HepG2 (cell line): Measurements from ENCODE around the gene HYI. TPM values are rescaled to one million over a fixed set of nuclear protein-coding genes. Genes with fewer than 3 reads are reported as not detected.
"Not testable (repeated sequence)": the region's sequence is repeated elsewhere in the genome, so short reads cannot be mapped to it uniquely, and the experiment has no call there.

ENCODE experiments used
- ATAC-seq: fragments of 200-7000 bp; cut with Tn5 transposase; 3 replicates; pipeline ENCODE4 v1.9.1; 2020; ENCODE audit warnings: mild to moderate bottlenecking, moderate library complexity
- Bru-seq: library from RNA; stranded (reverse); fragments of 400-500 nt; gene quantifications from one replicate; lab custom pipeline; 2021; lab: Mats Ljungman, UMichigan
- BruChase-seq, 2 experiments: library from RNA; stranded (reverse); fragments of 400-500 nt; gene quantifications; one replicate each; lab custom pipeline; 2021; lab: Mats Ljungman, UMichigan
- BruUV-seq: library from RNA; stranded (reverse); fragments of 400-500 nt; replicated peaks from 2 replicates; lab custom pipeline; 2021; lab: Mats Ljungman, UMichigan
- CTCF ChIA-PET: fragments of 300-600 bp; formaldehyde crosslinking; extraction: SDS; loops from one replicate; lab custom pipeline; 2021; ENCODE audit warnings: low total read pairs, inconsistent platforms, low intra/inter-chr PET ratio; lab: Yijun Ruan, JAX
- POLR2A ChIA-PET: fragments of 350-600 bp; sonication (Branson Sonifier 250); formaldehyde crosslinking; loops from one replicate; lab custom pipeline; 2020; ENCODE audit warnings: antibody characterized with exemption, inconsistent platforms; lab: Yijun Ruan, JAX
- DNase-seq: peaks from one replicate; pipeline ENCODE4 v3.0.0-alpha.2; 2015; ENCODE audit warnings: low spot score
- FAIRE-seq: peaks from 3 replicates; lab custom pipeline; 2011; peaks lifted over from hg19 to GRCh38; lab: Jason Lieb, UNC
- H2AFZ ChIP-seq: one replicate; pipeline ENCODE4 v1.6.1; 2011; ENCODE audit warnings: low read length, inconsistent platforms
- H3K27ac ChIP-seq: fragments of 300-600 bp; 3 replicates; pipeline ENCODE4 v1.8.0; 2011; ENCODE audit warnings: mixed run types, mild to moderate bottlenecking, mixed read lengths, low read length, inconsistent platforms; ENCODE audit not compliant: insufficient read depth; ENCODE audit errors: extremely low read length
- H3K27me3 ChIP-seq, 2 experiments: fragments of 200-600 bp in 1 of 2; 2 replicates in 1 of 2; 3 replicates in 1 of 2; pipeline versions ENCODE4 v1.6.0 to v1.8.0; 2011; ENCODE audit warnings: low read length in 2 of 2, mild to moderate bottlenecking in 2 of 2, moderate library complexity in 2 of 2, inconsistent platforms in 1 of 2; ENCODE audit not compliant: insufficient read depth in 2 of 2, control insufficient read depth in 1 of 2
- H3K36me3 ChIP-seq, 2 experiments: fragments of 200-600 bp in 1 of 2; replicated peaks in 1 of 2; 2 replicates in 1 of 2; 3 replicates in 1 of 2; pipeline versions ENCODE4 v1.5.1 to v1.8.0; 2011; ENCODE audit warnings: low read length in 2 of 2, inconsistent platforms in 1 of 2; ENCODE audit not compliant: insufficient read depth in 2 of 2, control insufficient read depth in 1 of 2
- H3K4me1 ChIP-seq: 2 replicates; pipeline ENCODE4 v1.5.1; 2012; ENCODE audit warnings: low read length, inconsistent platforms; ENCODE audit not compliant: insufficient read depth
- H3K4me2 ChIP-seq: 2 replicates; pipeline ENCODE4 v1.6.0; 2011; ENCODE audit warnings: low read depth, low read length, inconsistent platforms
- H3K4me3 ChIP-seq, 3 experiments: fragments of 200-600 bp in 1 of 3; sonication (generic), shearing (Covaris generic) in 1 of 3; replicated peaks in 1 of 3; 2 replicates each; pipeline ENCODE4 v1.5.1; 2011 to 2016; ENCODE audit warnings: low read length in 3 of 3, inconsistent platforms in 2 of 3, low read depth in 2 of 3, mild to moderate bottlenecking in 2 of 3, control low read depth in 1 of 3, mixed read lengths in 1 of 3; ENCODE audit not compliant: insufficient read depth in 1 of 3
- H3K79me2 ChIP-seq: one replicate; pipeline ENCODE4 v1.6.1; 2011; ENCODE audit warnings: low read length, inconsistent platforms; ENCODE audit not compliant: insufficient read depth
- H3K9ac ChIP-seq: 2 replicates; pipeline ENCODE4 v1.6.0; 2011; ENCODE audit warnings: mild to moderate bottlenecking, low read depth, low read length, inconsistent platforms; ENCODE audit not compliant: insufficient read depth
- H3K9me3 ChIP-seq: 2 replicates; pipeline ENCODE4 v1.5.1; 2012; ENCODE audit warnings: mild to moderate bottlenecking, low read length
- H4K20me1 ChIP-seq: 2 replicates; pipeline ENCODE4 v1.6.0; 2011; ENCODE audit warnings: inconsistent platforms, mild to moderate bottlenecking, low read length, moderate library complexity; ENCODE audit not compliant: insufficient read depth
- AGO2 ChIP-seq: fragments of 200-400 bp; formaldehyde crosslinking; optimal IDR thresholded peaks from 2 replicates; pipeline ENCODE3; 2017; ENCODE audit warnings: mild to moderate bottlenecking, low read depth, low read length, moderate library complexity
- FOXJ3 ChIP-seq: sonication (generic); formaldehyde crosslinking; IDR thresholded peaks from 2 replicates; pipeline ENCODE4 v1.4.0; 2020; ENCODE audit warnings: missing genetic modification reagents, mild to moderate bottlenecking, borderline replicate concordance
- WGBS: methylation state at CpG from one replicate; pipeline ENCODE4 v1.1.6; 2017; ENCODE audit warnings: low lambda C conversion rate; 5-methylcytosine and 5-hydroxymethylcytosine counted together
- in situ Hi-C: cut with HindIII; loops from 2 replicates; pipeline ENCODE4 v1.10.0; 2017; ENCODE audit warnings: low pct_unique_long_range_greater_than_20kb; ENCODE audit not compliant: extremely low pct_ligation_motif_present
- intact Hi-C: fragments of 100-400 bp; cut with micrococcal nuclease; formaldehyde crosslinking; loops from one replicate; pipeline ENCODE4 v1.10.0; 2022; ENCODE audit not compliant: unreplicated experiment
- long read RNA-seq, 2 experiments: library from RNA in 1 of 2; library from polyadenylated mRNA in 1 of 2; stranded (forward) in 1 of 2; unstranded in 1 of 2; transcript quantifications; one replicate each; pipeline ENCODE4 v2.0.0, GENCODE V29; 2019 to 2022
- polyA minus RNA-seq, 3 experiments: library from RNA; depleted of rRNA, polyadenylated mRNA; stranded (reverse); fragments of >200 nt; gene quantifications; 2 replicates each; pipeline ENCODE4 v1.2.3, GENCODE V29; 2011; ENCODE audit warnings: low replicate concordance in 1 of 3
- polyA plus RNA-seq, 8 experiments: library from polyadenylated mRNA; depleted of rRNA in 3 of 8; stranded (reverse) in 7 of 8; unstranded in 1 of 8; fragments of >200 nt; fragmentation: Illumina TruSeq in 4 of 8; extraction: Trizol in 4 of 8; gene quantifications; 2 replicates each; pipeline versions ENCODE4 v1.2.1 to v1.2.3, GENCODE V29; 2011 to 2016; ENCODE audit warnings: low read depth in 4 of 8, missing spikeins in 1 of 8, mixed read lengths in 1 of 8; ENCODE audit not compliant: insufficient read depth in 1 of 8
- total RNA-seq, 5 experiments: library from RNA; depleted of rRNA; stranded (reverse); fragments of >200 nt; fragmentation: Illumina TruSeq; extraction: Trizol; gene quantifications; 2 replicates each; pipeline ENCODE4 v1.2.3, GENCODE V29; 2016; ENCODE audit warnings: low read depth in 1 of 5

HYI gene, protein sequence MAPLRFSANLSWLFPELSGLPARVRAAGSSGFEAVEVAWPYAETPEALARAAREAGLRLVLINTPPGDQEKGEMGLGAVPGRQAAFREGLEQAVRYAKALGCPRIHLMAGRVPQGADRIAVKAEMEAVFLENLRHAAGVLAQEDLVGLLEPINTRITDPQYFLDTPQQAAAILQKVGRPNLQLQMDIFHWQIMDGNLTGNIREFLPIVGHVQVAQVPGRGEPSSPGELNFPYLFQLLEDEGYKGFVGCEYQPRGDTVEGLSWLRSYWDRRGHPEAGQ
- not detected in 2 replicates for total RNA-seq (2016; rRNA removed; fragmentation: Illumina TruSeq; extraction: Trizol)
- total RNA-seq (2016; cell fraction: cytosol; rRNA removed; fragmentation: Illumina TruSeq; extraction: Trizol; ENCODE audit: low read depth): not detected in 2 replicates
- not detected in 2 replicates for total RNA-seq (2016; cell fraction: insoluble cytoplasmic fraction; rRNA removed; fragmentation: Illumina TruSeq; extraction: Trizol)
- not detected in 2 replicates for total RNA-seq (2016; cell fraction: membrane; rRNA removed; fragmentation: Illumina TruSeq; extraction: Trizol)
- not detected in 2 replicates for total RNA-seq (2016; cell fraction: nucleus; rRNA removed; fragmentation: Illumina TruSeq; extraction: Trizol)
- polyA plus RNA-seq (2011; rRNA removed): not detected in 2 replicates
- not detected in 2 replicates for polyA plus RNA-seq (2011; cell fraction: cytosol; rRNA removed)
- not detected in 2 replicates for polyA plus RNA-seq (2011; cell fraction: nucleus; rRNA removed)
- 6.7 and 9.4 TPM in 2 replicates for polyA plus RNA-seq (2012)
- polyA plus RNA-seq (2016; cell fraction: cytosol; fragmentation: Illumina TruSeq; extraction: Trizol; ENCODE audit: low read depth): not detected in 2 replicates
- not detected in 2 replicates for polyA plus RNA-seq (2016; cell fraction: insoluble cytoplasmic fraction; fragmentation: Illumina TruSeq; extraction: Trizol; ENCODE audit: low read depth)
- not detected in 2 replicates for polyA plus RNA-seq (2016; cell fraction: membrane; fragmentation: Illumina TruSeq; extraction: Trizol; ENCODE audit: low read depth)
- not detected in 2 replicates for polyA plus RNA-seq (2016; cell fraction: nucleus; fragmentation: Illumina TruSeq; extraction: Trizol; ENCODE audit: insufficient read depth, low read depth)
- 17.2 TPM in 1 of 2 replicates, not detected in the other for polyA minus RNA-seq (2011; rRNA and poly(A)+ RNA removed; ENCODE audit: low replicate concordance)
- polyA minus RNA-seq (2011; cell fraction: cytosol; rRNA and poly(A)+ RNA removed): not detected in 2 replicates
- 0.64 TPM in 1 of 2 replicates, not detected in the other for polyA minus RNA-seq (2011; cell fraction: nucleus; rRNA and poly(A)+ RNA removed)
- percentile 15 among the genes with signal in this experiment for Bru-seq, nascent RNA
- not detected for BruChase-seq, experiment 1, labeled RNA remaining after a 6-hour chase
- BruChase-seq, experiment 2, labeled RNA remaining after a 2-hour chase: not detected
- long read RNA-seq, experiment 1: 0 reads
- long read RNA-seq, experiment 2: 0 reads

DNA sequence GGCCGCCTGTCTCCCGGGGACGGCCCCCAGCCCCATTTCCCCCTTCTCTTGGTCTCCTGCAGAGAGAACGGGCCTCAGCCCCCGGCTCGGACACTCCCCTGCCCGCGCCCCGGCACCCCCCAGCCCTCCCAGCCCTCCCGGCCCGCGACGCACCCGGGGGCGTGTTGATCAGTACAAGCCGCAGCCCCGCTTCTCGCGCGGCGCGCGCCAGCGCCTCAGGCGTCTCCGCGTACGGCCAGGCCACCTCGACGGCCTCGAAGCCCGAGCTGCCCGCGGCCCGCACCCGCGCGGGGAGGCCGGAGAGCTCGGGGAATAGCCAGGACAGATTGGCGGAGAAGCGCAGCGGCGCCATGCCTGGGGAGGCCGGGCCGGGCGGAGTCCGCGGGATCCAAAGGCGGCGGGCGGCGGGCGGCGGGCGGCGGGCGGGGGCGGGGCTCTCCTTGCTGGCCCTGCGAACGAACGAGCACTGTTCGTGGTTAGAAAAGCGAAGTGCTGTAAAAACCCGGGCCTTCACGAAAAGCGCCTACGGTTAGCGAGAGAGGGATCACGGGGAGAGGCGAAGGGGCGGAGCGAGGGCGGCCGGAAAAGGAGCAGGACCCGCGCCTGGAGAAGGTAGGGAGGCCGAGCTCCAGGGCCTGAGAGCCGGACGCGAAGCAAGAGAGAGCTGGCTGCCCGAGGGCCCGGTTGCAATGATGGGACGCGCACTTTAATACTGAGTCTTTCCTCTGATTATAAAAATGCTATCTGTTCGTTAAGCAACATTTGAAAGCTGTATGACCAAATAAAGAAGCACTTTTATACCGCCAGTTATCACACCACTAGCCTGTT lies at the start of gene HYI:
HYI (minus strand) TSS at position 490 of the 828 bp plus-strand sequence; CDS start at position 352, 138 bp downstream.
- H3K9me3 ChIP-seq: no peaks in the 10 kb centered on the region
- ATAC-seq (no peak), FAIRE-seq (no peak), DNase-seq (no peak)
- H3K4me2 ChIP-seq: no peak within 1 kb of the TSS
- no peak within 1 kb of the TSS for H2AFZ ChIP-seq
- intact Hi-C loops: no loop called here
- H3K4me3 ChIP-seq: no peak within 1 kb of the TSS
- BruUV-seq: no TSS peak
- in situ Hi-C loops: no loop called here
- CTCF ChIA-PET: no interaction called here
- no peak within 1 kb of the TSS for H3K9ac ChIP-seq
- no peaks in the 10 kb centered on the region for H4K20me1 ChIP-seq
- WGBS: 94% methylated on average over 84 of the region's 87 CpGs
- POLR2A ChIA-PET: no interaction called here
- H3K36me3 ChIP-seq: peaks cover 2 to 7% of the 10 kb centered on the region in 2 experiments; a peak in 2 of 5 replicates
- no peaks in the 10 kb centered on the region for H3K79me2 ChIP-seq
- H3K4me1 ChIP-seq: no peaks in the 10 kb centered on the region
- no peak within 1 kb of the TSS for H3K27ac ChIP-seq
- peak; percentile 23 for TF ChIP-seq AGO2
- TF ChIP-seq FOXJ3 (CRISPR knock-in tag): no peak
- no peaks in the 10 kb centered on the region for H3K27me3 ChIP-seq

GRCh38 chr1:43501806-43502205 lies 48.1 kb upstream of the HYI start:
- FAIRE-seq, H2AFZ ChIP-seq, H3K79me2 ChIP-seq, H3K9ac ChIP-seq, intact Hi-C loops, H3K9me3 ChIP-seq, H3K27ac ChIP-seq, POLR2A ChIA-PET, H4K20me1 ChIP-seq, BruUV-seq, H3K4me1 ChIP-seq, H3K4me3 ChIP-seq, ATAC-seq, H3K36me3 ChIP-seq, DNase-seq, in situ Hi-C loops, H3K4me2 ChIP-seq, CTCF ChIA-PET: not testable (repeated sequence)
- 86% methylated on average over 14 of the region's 33 CpGs for WGBS
- H3K27me3 ChIP-seq: peaks cover 5 to 23% of the 10 kb centered on the region in 2 experiments
